Colonic mucosa (tissue), 4 donors: Measurements from ENCODE around the gene ASB10. TPM values are rescaled to one million over a fixed set of nuclear protein-coding genes. Genes with fewer than 3 reads are reported as not detected.

Source experiments
- DNase-seq: peaks from one replicate; pipeline ENCODE4 v3.0.0-alpha.2; 2020
- H3K27ac ChIP-seq: fragments of 200-600 bp; one replicate; pipeline ENCODE4 v1.8.0; 2021
- H3K27me3 ChIP-seq: fragments of 200-600 bp; one replicate; pipeline ENCODE4 v1.8.0; 2021
- H3K36me3 ChIP-seq: fragments of 200-600 bp; one replicate; pipeline ENCODE4 v1.8.0; 2021
- H3K4me1 ChIP-seq: fragments of 200-600 bp; one replicate; pipeline ENCODE4 v1.8.0; 2021; ENCODE audit warnings: mild to moderate bottlenecking
- H3K4me3 ChIP-seq: fragments of 200-600 bp; one replicate; pipeline ENCODE4 v1.8.0; 2021
- H3K9ac ChIP-seq, 2 donors: one replicate each; pipeline ENCODE4 v1.7.0; 2013; ENCODE audit warnings: control low read depth in 2 of 2, low read depth in 2 of 2, low read length in 2 of 2
- H3K9me3 ChIP-seq: fragments of 200-600 bp; one replicate; pipeline ENCODE4 v1.8.0; 2021
- CTCF ChIP-seq: fragments of 200-600 bp; IDR thresholded peaks from one replicate; pipeline ENCODE4 v1.8.0; 2022; ENCODE audit warnings: antibody characterized with exemption, mild to moderate bottlenecking
- intact Hi-C: fragments of 100-400 bp; cut with DNase I; formaldehyde crosslinking; loops from one replicate; pipeline ENCODE4 v1.14.1; 2022
- total RNA-seq, 2 donors: library from RNA; stranded (reverse); fragmentation: NEBNext Ultra II Directional in 1 of 2; extraction: Animal tissue kit (Norgen Biotek cat#: 25700) in 1 of 2; gene quantifications; one replicate each; pipeline ENCODE4 v1.2.1, GENCODE V29; 2021
- donor health status: healthy.
- donor health status: DM: no; HTN: no; CAD: no.
- donor health status: DM: no; HTN: no; CAD: no.

ASB10 gene
- total RNA-seq, 2 donors from 2014 or later = not detected

DNA sequence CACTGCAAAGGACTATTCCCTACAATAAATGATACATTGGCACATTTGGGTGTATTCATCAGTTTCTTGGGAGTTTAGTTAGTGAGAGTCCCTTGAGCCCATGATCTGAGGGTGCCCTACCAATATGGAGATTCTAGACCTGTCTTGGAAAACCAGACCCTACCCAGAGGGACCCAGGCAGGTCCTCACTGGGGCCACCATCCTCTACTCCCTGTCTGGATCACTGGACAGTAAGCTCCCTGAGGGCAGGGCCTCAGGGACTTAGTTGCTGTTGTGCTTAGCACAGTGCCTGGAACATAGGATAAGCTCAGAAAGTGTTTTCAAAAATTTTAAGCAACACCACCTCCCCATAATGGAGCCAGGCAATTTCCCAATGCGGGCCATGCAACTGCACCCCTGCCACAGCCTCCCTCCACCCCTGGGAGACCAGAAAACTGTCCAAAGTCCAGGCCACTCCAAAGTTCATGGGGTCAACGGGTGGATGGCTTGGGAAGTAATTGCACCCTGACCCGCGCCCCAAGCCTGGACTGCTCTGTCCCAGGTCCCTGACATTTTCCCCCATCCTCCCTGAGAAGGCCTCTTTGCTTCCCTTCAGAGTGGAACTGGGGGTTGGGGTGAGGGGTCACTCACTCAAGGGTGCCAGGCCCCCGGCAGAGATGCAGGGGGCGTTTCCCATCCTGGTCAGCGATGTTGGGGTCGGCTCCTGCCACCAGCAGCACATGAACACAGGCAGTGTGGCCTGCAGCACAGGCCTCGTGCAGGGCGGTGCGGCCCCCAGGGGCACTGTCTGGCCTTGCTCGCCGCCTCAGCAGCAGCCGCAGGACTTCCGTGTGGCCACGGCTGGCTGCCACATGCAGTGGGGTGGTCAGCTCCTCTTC, 1.0 kb downstream of the ASB10 start:
- Histone ChIP-seq H3K4me3 (no peak overlapping the region), H3K36me3 (no peaks in the 10 kb centered on the region), H3K4me1 (no peaks in the 10 kb centered on the region), H3K9ac (no peak overlapping the region), H3K27ac (no peak overlapping the region), H3K27me3 (no peaks in the 10 kb centered on the region), H3K9me3 (no peaks in the 10 kb centered on the region)
- no peak for TF ChIP-seq CTCF
- intact Hi-C loops = no loop called here
- DNase-seq = no peak

- no peak for TF ChIP-seq CTCF
- H3K4me3 ChIP-seq = no peak overlapping the region
- H3K4me1 ChIP-seq = no peaks in the 10 kb centered on the region
- intact Hi-C loops = no loop called here
- no peak for DNase-seq
- no peak overlapping the region for H3K9ac ChIP-seq
- H3K36me3 ChIP-seq = no peaks in the 10 kb centered on the region
- H3K27ac ChIP-seq = no peak overlapping the region
- H3K27me3 ChIP-seq = no peaks in the 10 kb centered on the region
- no peaks in the 10 kb centered on the region for H3K9me3 ChIP-seq
Observed at GRCh38 chr7:151181011-151181431, 6.0 kb downstream of the ASB10 start.

GRCh38 chr7:151179946-151180345, 7.1 kb downstream of the ASB10 start:
- Histone ChIP-seq H3K27me3 (no peaks in the 10 kb centered on the region), H3K9ac (no peak overlapping the region), H3K9me3 (no peaks in the 10 kb centered on the region), H3K27ac (no peak overlapping the region), H3K4me3 (no peak overlapping the region), H3K36me3 (no peaks in the 10 kb centered on the region), H3K4me1 (no peaks in the 10 kb centered on the region)
- no peak for DNase-seq
- intact Hi-C loops = no loop called here
- no peak for TF ChIP-seq CTCF

DNA sequence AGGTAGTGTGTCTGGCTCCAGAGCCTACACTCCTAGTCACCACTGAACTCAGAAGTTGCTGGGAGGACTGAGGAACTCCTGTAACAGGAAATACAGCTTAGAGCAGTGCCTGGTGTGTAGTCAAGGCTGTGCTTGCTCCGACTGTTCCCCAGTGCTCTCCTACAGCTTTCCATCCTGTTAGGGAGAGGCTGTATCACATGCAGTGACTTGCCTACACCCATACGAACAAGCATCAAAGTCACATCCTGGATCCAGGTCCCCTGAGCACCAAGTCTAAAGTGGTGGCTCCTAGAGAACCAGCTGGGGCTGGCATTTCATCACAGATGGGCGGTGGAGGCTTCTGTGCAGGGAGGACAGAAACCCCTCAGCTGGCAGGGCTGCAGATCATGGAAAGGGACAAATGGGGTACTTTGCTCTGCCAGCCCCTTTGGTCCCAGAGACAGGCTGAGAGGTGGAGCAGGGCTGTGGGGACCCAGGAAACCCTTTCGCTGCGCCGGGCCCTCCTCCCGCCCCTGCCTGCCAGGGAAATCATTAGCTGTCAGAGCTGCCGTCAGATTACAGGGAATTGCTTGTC, 7.7 kb downstream of the ASB10 start:
- no peak overlapping the region for H3K4me3 ChIP-seq
- intact Hi-C loops = no loop called here
- H3K4me1 ChIP-seq = no peaks in the 10 kb centered on the region
- no peak for TF ChIP-seq CTCF
- no peaks in the 10 kb centered on the region for H3K27me3 ChIP-seq
- no peak overlapping the region for H3K27ac ChIP-seq
- no peak overlapping the region for H3K9ac ChIP-seq
- H3K9me3 ChIP-seq = no peaks in the 10 kb centered on the region
- H3K36me3 ChIP-seq = no peaks in the 10 kb centered on the region
- no peak for DNase-seq

GRCh38 chr7:151178831-151179230, 8.2 kb downstream of the ASB10 start:
- H3K27ac ChIP-seq = no peak overlapping the region
- intact Hi-C loops = no loop called here
- no peaks in the 10 kb centered on the region for H3K4me1 ChIP-seq
- H3K9me3 ChIP-seq = no peaks in the 10 kb centered on the region
- no peak overlapping the region for H3K4me3 ChIP-seq
- no peaks in the 10 kb centered on the region for H3K36me3 ChIP-seq
- no peak overlapping the region for H3K9ac ChIP-seq
- DNase-seq = no peak
- no peak for TF ChIP-seq CTCF
- no peaks in the 10 kb centered on the region for H3K27me3 ChIP-seq
